HTERT RPE-1 (cell line): ENCODE results near the gene GHITM.
"Not testable (repeated sequence)": the region's sequence is repeated elsewhere in the genome, so short reads cannot be mapped to it uniquely, and the experiment has no call there.

Source experiments
- in situ Hi-C: fragments of 300-500 bp; cut with MboI; formaldehyde crosslinking; loops from 4 replicates; pipeline ENCODE4 v1.14.3; 2020; ENCODE audit warnings: low sequenced_read_pairs

GHITM gene

DNA sequence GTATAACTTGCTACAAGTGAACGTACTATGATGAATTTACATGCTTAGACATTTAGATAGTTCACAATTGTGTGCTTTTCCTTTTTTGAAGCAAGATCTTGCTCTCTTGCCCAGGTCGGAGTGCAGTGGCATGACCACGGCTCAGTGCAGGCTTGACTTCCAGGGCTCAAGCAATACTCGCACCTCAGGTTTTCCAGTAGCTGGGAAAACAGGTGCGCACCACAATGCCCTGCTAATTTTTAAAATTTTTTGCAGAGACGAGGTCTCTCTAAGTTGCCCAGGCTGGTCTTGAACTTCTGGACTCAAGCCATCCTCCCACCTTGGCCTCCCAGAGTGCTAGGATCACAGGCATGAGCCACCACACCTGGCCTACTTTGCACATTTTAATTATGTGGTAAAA is 36.1 kb downstream of the GHITM start:
- in situ Hi-C loops = no loop called here

DNA sequence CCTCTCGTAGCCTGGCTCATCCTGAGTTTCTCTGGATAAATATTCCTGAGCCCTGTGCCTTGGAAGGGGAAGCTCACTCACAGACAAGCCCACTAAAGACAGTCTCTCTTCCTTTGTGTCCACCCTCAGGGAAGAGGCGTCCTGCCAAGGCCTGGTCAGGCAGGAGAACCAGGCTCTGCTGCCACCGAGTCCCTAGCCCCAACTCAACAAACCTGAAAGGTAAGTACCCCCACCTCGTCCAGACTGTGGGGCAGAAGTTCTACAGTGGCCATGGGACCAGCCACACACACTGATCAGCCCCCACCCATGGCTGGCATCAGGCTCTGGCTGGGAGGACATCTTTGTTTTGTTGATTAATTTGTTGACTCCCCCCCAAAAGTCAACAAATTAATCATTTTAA is 37.0 kb downstream of the GHITM start:
- in situ Hi-C loops = no loop called here

DNA sequence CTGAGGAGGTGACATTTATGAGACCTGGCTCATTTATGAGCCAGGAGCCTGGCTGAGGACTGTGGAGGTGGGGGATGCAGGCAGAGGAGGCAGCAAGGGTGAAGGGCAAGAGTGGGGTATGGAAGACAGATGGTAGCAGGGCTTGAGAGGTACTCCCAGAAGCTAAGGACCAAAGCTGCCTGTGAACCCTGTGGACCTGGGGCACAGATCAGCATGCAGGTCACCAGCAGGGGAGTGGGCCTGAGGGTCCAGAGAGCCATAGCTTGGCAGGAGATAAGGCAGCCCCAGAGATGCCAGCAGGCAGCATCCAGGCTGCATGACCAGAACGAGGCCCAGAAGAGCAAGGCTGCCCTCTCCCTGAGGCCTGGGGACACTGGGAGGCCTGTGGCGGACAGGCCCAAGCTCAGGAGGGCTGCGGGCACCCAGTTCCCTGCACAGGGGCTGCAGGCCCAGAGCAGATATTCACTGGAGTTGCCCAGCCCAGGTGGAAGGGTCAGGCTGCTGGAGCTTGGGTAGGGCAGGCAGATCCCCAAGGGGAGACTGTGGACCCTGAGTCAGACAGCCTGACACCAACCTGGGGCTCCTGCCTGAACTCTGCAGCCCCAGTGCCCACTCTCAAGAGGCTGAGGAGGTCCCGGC is 37.6 kb downstream of the GHITM start:
- in situ Hi-C loops = no loop called here

DNA sequence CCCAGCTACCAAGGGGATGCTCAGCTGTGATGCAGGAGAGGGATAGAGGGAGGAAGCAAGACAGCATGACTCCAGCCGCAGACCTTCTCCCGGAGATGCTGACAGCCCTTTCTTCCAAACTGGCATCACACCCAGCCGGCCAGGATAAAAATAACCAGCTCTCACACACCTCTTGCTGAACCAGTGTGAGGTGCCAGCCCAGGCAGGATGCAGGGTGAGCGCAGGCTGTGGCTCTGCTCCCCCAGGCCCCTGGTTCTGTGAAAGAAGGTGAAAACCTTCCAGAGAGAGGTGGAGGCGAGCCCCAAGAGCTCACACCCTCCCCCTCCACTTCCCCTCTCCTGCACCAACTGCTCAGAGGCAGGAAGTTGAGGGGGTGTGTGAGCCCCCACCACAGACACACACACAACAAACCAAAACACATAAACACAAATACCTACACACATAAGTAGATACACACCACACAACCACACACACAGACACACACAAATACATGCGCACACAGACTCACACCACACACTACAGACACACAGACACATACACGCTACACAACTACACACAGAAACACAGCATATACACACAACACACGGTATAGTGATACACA is 38.3 kb downstream of the GHITM start:
- in situ Hi-C loops = no loop called here

DNA sequence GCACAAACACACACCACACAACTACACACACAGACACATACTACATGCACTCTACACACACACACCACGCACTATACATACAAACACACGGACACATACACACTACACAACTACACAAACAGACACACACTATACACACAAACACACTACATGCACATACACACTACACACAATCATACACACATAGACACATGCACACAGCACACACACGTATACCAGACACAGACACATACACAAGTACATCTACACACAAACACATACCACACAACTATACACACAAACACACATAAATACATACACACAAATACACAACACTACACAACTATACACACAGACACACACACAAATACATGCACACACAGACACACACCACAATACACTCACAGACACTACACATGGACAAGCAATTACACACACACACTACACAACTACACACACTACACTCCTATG is 38.9 kb downstream of the GHITM start:
- in situ Hi-C loops = no loop called here

DNA sequence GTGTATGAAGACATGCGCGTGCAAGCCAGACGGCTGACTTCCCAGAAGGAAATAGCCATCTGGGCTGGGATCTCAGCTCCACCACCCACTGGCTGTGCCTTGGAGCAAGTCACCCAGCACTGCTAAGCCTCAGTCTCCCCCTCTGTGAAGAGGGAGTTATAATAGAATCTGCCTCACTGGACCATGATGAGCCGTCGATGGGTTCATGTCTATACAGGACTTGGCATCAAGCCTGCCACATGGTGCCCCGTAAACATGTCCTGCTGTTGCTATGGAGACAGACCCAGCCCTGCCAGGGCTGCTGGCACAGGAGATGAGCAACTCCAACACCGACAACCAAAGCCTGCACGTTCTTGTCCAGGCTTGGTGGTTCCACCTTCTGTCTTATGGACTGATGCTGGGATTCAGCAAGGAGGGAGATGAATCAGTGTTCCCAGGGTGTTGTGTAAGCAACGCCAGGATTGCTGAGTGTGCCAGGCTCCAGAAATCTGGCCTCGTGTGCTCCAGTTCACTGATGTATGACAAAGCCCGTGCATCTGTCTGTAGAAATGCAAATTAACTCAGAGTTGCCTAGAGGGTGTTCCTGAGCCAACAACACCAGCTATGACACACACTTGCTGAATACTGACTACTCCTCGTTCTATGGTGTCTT is 39.9 kb downstream of the GHITM start:
- in situ Hi-C loops = no loop called here

DNA sequence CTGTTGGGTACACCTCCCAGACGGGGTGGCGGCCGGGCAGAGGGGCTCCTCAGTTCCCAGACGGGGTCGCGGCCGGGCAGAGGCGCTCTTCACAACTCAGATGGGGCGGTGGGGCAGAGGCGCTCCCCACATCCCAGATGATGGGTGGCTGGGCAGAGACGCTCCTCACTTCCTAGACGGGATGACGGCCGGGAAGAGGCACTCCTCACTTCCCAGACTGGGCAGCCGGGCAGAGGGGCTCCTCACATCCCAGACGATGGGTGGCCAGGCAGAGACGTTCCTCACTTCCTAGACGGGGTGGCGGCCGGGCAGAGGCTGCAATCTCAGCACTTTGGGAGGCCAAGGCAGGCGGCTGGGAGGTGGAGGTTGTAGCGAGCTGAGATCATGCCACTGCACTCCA is 41.1 kb downstream of the GHITM start:
- in situ Hi-C loops = not testable (repeated sequence)

DNA sequence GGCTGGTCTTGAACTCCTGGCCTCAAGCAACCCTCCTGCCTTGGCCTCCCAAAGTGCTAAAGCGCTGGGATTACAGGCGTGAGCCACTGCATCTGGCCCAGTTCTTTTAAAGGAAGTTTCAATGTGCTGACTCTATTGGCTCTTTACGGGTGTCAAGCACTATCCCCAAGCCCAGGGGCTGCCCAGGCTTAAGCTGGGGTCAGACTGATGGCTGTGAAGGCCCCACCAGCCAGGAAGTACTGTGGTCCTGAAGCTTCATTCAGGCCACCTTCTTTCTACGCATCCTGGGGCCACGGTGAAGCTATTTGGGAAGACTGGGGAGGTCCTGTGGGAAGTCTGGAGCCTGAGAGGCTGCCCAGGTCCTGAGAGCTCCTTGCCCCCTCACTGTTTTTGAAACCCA is 42.3 kb downstream of the GHITM start:
- in situ Hi-C loops = no loop called here

DNA sequence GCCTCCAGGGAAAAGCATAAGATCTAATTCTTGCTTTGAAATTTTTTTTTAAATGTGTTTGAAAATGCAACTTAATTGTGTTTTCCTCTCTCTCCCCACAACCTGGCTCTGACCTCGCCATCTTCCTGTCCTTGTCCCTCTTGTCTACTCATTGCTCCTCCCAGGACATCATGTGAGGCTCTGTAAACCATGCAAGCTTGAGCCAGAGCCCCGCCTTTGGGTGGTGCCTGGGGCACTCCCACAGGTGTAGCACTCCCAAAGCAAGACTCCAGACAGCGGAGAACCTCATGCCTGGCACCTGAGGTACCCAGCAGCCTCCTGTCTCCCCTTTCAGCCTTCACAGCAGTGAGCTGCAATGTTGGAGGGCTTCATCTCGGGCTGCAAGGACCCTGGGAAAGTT is 45.2 kb downstream of the GHITM start:
- in situ Hi-C loops = no loop called here

DNA sequence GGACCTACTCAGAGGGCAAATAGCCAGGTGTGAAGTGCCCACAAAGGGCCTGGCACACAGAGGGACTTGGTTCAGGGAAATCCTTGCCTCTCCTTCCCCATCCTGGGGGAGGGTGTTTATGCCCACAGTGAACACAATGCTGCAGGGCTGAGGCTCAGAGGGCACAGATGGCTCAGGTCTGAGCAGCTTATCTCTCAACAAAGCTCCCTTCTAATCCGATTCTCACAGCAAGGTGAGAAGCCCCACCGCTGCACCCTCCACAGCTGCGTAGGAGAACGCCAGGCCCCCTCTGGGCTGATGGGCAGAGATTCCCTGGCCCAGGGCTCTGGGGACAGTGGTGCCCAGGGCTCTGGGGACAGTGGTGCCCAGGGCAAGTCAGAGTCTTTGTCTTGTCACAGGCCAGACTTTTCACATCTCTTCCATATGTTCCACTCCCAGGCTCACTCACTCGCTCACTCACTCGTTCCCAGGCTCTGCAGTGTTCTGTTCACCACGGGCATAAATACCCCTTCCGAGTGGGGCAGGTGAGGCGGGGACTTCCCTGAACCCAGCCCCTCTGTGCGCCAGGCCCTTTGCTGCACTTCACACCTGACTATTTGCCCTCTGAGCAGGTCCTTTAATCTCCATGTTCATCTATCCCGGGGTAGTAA is 46.3 kb downstream of the GHITM start:
- in situ Hi-C loops = no loop called here

DNA sequence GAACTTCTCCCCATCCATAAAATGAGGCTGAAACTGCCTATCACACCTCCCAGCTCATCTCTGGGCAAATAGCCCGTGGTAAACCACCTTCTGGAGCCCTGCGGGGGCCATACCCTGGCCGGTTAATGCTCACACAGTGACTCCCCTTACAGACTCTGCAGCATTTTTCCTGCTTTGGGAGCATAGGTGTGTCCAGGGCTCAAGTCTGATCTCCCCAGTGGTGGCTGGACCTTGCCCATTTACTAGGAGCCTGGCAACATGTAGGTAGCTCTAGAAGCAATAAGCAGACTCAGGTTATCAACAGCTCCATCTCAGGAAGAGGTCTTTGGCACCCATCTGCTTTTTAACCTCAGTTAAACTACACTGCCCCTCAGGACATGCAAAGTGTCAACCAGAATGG is 49.5 kb downstream of the GHITM start:
- in situ Hi-C loops = no loop called here

DNA sequence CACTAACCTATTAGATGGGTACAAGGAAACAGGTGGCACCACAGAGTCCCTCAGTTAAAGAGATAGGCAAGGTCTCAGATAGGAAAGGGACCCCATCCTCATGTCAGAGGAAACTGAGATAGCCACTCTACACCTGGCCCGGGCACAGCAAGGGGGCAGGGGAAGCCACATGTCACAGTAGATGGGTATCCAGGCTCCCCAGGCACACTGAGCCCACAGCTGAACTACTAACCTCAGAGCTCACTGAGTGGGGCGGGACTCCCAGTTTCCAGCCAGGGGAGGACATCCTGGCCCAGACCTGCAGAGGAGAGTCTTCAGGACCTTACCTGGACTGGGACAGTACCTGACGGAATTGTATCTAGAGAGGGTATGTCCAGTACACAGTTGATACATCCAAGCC is 51.3 kb downstream of the GHITM start:
- in situ Hi-C loops = no loop called here

DNA sequence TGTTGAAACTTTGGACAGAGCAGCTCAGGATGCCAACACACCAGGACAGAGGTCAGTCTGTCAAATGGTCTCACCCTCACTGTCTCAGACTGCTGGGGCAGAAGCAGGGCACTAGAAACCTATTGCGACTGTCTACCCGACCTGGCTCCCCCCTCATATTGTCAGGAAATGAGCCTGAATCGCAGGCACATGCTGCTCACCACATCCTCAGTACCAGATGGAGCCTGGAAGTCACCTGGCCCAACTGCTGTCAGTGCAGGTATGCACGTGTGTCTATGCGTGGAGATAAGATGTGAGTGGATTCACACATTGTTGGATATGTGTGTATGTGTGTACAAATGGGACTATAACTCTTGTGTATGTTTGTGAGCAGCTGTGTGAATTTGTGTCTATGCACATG is 51.8 kb downstream of the GHITM start:
- in situ Hi-C loops = no loop called here

DNA sequence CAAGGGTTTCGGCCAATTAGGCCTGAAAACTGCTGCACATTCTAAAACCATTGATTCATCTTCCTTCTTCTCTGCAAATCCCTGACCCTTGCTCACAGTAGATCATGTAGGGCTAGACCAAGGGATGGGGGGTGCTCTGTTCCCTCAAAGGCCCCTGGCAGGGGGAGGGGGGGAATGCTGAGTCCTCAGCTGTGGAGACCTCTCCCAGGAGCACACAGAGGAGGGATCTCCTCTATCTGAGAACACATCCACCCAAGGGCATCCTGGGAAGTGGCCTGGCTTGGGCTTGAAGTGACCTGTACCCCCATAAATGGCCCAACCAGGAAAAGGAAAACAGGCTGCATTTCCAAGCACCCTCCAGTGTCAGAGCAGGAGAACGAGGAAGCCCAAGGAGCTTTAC is 54.0 kb downstream of the GHITM start:
- in situ Hi-C loops = no loop called here

DNA sequence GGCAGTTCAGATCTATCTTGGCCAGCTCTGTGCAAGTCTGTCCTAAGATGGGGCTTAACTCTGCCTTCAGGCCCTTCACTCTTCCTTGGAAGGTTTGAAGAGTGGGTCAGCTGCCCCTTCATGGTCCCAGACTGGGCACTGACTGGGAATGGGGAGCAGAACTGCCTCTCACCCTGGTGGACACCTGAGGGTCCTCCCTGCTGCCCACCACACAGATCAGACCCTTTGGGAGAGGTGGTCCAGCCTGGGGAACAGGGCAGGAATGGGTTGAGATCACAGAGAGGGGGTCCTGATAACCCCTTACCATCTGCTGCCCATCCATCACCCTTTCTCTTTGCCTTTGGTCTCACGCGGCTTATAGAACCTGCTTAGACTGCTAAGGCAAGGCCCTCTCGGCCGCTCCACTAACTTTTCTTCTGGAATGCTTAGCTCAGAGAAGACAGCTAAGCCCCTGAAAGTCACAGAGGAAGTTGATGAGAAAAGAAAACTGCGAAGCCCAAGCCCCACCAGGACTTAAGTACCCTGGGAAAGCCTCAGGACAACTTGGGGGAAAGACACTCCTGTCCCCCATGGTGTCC is 54.6 kb downstream of the GHITM start:
- in situ Hi-C loops = no loop called here

DNA sequence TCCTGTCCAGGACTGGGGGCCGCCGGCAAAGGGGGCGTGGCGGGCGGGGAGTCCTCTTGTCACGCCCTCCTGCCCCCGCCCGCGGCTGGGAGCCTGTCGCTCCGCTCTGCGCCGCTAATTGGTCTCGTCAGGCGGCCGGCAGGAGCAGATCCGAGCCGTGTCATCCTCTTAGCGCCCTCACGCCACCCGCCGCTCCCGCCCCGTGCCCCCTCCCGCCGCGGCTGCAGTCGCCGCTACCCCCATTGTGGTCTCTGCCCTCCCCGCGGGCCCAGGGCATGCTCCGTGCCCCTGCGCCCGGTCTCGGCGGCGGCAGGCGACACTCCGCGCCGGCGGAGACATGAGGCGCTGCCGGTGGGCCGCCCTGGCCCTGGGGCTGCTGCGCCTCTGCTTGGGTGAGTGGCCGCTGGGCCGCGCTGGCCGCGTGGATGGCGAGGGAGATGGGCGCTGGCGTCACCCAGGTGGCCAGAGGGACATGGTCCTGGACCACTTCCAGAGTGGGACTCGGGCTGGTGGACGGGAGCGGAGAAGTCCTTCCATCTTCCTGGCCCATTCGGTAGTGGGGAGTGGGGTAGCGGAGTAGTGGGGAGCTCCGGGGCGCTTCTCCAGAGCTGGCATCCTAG is 55.2 kb downstream of the GHITM start, which contains the start of gene CDHR1:
CDHR1 (plus strand) TSS at position 114 of the 620 bp plus-strand sequence; CDS start at position 338, 224 bp downstream.
- in situ Hi-C loops = no loop called here

DNA sequence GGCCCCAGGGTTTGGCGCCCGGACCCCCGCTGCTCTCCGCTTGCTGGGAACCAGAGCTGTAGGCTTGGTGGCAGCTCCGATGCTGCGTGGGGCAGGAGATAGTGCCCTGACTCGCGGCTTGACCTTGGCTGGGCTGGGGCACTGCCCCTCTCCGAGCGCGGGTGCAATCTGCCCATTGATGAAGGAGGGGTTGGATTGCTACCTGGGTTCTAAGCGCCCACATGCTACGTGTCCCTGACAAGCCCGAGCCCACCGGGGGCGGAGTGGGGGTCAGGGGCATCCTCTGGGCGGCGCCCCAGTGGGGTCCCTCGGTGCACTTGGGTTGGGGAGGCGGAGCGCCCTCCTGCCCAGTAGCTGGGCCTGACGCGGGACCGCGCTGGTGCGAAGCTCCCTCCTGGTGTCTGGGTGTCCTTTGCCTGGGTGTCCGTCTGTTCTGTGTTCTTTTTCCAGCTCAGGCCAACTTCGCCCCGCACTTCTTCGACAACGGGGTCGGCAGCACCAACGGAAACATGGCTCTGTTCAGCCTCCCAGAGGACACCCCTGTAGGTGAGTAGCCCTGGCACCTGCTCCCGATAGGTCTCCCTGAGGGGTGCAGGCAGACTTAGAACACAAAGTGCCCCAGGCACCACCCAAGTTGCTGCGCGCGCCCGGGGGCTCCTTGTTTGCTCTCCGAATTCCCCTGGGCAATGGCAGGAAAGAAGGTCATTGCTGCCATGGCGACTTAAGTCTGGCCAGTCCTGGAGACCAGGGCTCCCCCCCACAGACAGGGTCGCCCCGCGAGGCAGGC is 55.9 kb downstream of the GHITM start:
- in situ Hi-C loops = no loop called here

DNA sequence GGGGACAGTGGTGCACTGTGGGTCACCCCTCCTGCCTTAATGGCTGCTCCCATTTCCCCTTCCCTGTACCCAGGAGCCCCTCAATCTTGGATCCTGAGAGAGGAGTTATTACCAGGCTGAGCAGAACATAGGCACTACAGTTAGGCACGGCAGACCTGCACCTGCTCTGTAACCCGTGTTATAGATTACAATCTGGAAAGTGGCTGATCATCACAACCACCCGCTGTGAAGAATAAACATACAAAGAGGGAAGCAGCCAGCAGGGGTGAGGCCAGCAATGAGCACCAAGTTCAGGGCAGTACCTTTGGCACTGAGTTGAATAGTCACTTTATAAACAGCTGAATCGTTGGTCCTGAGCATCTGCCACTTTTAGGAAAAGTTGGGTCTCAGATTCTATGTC is 56.8 kb downstream of the GHITM start:
- in situ Hi-C loops = no loop called here

DNA sequence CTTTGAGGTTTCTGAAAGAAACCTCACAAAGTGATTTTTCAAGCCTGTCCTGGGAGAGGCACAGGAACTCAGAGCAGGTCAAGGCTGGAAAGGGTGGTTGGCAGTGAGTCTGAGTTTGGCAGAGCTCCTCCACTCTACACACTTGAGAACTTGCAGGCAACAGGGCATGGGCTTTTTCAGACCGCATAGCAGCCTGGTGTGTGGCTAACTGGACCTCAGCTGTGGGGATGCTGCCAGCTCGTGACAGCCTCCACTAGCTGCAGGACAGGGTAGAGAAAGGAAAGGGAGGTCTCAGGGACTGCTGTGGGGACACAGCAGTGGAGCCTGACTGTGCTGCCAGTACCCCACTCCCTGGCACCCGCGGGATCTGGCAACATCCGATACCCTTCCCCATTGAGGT is 57.6 kb downstream of the GHITM start:
- in situ Hi-C loops = no loop called here

DNA sequence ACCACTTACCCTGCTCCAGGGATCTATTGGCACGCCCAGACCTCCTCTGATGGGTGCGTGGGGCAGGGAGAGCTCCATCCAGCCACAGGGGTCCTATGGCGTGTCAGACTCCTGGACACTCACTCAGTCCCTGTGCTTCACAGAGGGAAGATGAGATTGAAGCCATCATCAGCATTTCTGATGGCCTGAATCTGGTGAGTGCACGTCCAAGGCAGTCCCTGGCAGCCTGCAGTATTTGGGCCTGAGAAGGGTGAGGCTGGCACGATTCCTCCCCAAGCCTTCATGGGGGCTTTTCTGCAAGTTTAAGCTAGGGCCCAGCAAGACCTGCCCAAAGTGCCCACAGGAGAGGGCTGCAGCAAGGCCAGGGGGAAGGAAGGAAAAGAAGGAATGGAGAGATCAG is 58.3 kb downstream of the GHITM start:
- in situ Hi-C loops = no loop called here
